PFSK-1 (cell line): ENCODE measurements around the gene EPO.

Experiments
- FOXP2 ChIP-seq: optimal IDR thresholded peaks from 2 replicates; pipeline ENCODE3; 2011; ENCODE audit warnings: borderline replicate concordance, control low read depth, inconsistent platforms; ENCODE audit not compliant: insufficient read depth; ENCODE audit errors: extremely low read length, extremely low read depth
- POLR2AphosphoS5 ChIP-seq: IDR thresholded peaks from 2 replicates; pipeline ENCODE4 v1.6.1; 2012; ENCODE audit warnings: low read depth, mild to moderate bottlenecking, control low read depth, low read length, moderate library complexity
- SIN3A ChIP-seq: IDR thresholded peaks from 2 replicates; pipeline ENCODE4 v1.6.1; 2012; ENCODE audit warnings: mild to moderate bottlenecking, low read length, moderate library complexity, borderline replicate concordance; ENCODE audit not compliant: insufficient read depth
- TAF1 ChIP-seq: IDR thresholded peaks from 2 replicates; pipeline ENCODE4 v1.6.1; 2012; ENCODE audit warnings: low read length, control low read depth, borderline replicate concordance; ENCODE audit not compliant: insufficient read depth
- TF ChIP-seq, protein P1 (sequence below), 2 experiments: IDR thresholded peaks; 2 replicates each; pipeline versions ENCODE4 v1.6.1 to v1.8.0; 2011 to 2012; ENCODE audit warnings: low read depth in 2 of 2, low read length in 2 of 2, control low read depth in 1 of 2, inconsistent platforms in 1 of 2, mild to moderate bottlenecking in 1 of 2, moderate library complexity in 1 of 2; ENCODE audit not compliant: insufficient read depth in 1 of 2

Gene EPO

DNA sequence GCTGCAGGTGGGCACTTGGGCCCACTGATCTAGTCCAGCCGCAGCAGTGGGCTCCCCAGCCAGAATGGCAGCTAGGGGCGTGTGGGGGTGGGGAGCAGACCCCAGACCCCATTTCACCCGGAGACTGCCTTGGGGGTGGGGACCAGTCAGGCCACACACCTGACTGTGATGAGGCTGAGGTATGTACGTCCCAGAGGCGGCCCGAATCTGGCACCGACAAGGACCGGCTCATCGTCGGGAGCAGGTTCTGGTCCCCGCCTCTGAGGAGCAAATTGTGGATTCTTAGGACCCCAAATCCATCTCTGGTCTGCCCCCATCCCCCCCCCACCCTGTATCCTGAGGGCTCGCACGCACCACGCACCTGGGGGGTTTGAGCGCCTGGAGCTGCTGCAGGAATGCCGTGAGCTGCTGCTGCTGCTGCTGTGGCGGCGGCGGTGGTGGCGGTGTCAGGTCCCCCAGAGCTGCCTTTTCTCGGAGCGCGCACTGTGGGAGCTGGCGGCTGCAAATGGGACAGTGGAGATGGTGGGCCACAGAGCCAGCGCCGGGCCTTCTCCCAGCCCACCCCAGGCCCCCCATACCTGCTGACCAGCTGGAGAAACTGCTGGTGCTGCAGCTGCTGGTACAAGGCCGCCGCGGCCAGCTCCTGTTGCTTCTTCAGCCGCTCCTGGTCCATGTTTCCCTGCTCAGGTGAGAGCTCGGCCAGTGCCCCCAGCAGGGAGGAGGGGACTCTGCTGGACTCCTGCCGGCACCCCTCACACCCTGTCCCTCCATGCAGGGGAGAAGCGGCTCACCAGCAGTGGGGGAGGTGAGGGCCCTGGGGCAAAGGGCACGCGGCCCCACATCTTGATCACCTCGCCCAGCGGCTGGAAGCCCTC lies 36.4 kb upstream of the EPO start:
- TF ChIP-seq, protein P1, sequence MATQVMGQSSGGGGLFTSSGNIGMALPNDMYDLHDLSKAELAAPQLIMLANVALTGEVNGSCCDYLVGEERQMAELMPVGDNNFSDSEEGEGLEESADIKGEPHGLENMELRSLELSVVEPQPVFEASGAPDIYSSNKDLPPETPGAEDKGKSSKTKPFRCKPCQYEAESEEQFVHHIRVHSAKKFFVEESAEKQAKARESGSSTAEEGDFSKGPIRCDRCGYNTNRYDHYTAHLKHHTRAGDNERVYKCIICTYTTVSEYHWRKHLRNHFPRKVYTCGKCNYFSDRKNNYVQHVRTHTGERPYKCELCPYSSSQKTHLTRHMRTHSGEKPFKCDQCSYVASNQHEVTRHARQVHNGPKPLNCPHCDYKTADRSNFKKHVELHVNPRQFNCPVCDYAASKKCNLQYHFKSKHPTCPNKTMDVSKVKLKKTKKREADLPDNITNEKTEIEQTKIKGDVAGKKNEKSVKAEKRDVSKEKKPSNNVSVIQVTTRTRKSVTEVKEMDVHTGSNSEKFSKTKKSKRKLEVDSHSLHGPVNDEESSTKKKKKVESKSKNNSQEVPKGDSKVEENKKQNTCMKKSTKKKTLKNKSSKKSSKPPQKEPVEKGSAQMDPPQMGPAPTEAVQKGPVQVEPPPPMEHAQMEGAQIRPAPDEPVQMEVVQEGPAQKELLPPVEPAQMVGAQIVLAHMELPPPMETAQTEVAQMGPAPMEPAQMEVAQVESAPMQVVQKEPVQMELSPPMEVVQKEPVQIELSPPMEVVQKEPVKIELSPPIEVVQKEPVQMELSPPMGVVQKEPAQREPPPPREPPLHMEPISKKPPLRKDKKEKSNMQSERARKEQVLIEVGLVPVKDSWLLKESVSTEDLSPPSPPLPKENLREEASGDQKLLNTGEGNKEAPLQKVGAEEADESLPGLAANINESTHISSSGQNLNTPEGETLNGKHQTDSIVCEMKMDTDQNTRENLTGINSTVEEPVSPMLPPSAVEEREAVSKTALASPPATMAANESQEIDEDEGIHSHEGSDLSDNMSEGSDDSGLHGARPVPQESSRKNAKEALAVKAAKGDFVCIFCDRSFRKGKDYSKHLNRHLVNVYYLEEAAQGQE (IDR thresholded peaks at IDR 0.05; ENCODE audit: insufficient read depth in 1 of 2, low read depth in 2 of 2, low read length in 2 of 2) = no peak
- TF ChIP-seq FOXP2 = no peak
- no peak for TF ChIP-seq POLR2AphosphoS5
- TF ChIP-seq SIN3A = no peak
- TF ChIP-seq TAF1 = no peak

DNA sequence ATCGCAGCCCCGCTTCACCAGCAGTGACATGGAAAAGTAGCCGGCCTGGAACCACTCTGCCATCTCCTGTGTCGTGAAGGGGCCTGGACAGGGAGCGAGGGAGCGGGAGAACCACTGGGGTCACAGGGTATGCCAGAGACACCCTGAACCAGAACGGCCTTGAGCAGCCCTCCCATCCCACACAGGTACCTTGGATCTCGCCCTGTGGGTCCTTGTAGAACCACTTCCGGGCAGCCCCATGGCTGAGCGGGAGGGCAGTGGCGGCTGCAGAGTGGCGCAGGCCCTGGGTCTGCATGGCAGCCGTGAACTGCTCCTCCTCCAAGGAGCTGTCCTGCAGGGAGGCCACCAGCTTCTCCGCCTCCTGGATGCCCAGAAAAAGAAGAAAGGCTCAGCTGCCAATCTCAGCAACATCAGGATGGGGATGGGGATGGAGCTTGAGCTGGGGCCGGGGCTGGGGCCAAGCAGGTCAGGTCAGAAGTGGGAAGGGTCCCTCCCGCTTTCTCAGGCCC lies 35.7 kb upstream of the EPO start:
- TF ChIP-seq FOXP2 (no peak), SIN3A (no peak), POLR2AphosphoS5 (no peak)
- TF ChIP-seq, protein P1 (IDR thresholded peaks at IDR 0.05; ENCODE audit: insufficient read depth in 1 of 2, low read depth in 2 of 2, low read length in 2 of 2) = no peak

DNA sequence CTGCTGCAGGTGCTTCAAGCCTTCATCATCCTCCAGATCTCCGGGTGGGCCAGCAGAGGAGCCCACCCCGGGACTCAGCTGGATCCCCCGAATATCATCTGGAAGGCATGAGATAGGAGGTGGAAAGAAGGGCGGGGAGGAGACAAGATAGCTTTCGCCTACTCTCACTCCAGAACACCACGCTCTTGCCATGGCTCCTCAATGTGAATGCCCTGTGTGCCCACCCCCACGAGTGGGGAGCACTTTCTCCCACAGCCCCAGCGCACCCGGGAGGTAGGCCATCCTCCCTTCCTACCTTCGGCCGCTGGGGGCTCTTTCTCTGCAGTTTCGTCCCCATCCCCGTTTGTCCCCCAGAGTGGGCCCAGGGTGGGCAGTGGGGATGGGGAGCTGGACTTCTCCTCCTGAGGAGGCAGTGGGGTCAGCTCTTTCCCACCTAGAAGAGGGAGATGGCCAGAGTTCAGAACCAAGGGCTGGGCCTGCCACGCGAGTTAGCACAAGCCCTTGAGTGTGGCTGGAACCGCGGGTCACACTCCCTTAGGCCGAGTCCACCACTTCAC lies 35.1 kb upstream of the EPO start:
- TF ChIP-seq POLR2AphosphoS5 (no peak), TAF1 (no peak), SIN3A (no peak), FOXP2 (no peak)
- TF ChIP-seq, protein P1 (IDR thresholded peaks at IDR 0.05; ENCODE audit: insufficient read depth in 1 of 2, low read depth in 2 of 2, low read length in 2 of 2) = no peak

DNA sequence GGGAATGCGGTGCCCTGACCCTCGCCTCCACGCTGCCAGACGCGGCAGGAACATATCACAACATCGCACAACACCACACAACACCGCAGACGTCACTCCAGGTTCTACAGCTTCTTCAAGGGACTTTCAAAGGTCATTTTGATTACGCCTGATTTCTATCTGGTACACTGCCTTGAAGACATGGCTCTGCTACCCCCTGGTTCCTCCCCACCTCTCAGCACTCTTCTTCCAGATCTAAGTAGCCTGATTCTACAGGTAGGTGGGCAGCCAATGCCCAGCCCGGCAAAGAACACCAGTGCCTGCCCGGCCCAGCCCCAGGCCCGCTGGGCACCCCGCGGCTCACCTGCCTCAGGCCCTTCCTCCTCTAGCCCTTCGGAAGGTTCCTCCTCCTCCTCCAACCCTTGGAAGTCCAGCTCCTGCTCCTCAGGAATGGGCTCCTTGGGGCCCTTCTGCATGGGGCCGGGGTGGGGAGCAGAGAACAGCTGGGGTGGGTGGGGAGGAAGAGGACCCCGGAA lies 34.6 kb upstream of the EPO start:
- TF ChIP-seq TAF1 (no peak), POLR2AphosphoS5 (no peak), FOXP2 (no peak), SIN3A (no peak)
- TF ChIP-seq, protein P1 (IDR thresholded peaks at IDR 0.05; ENCODE audit: insufficient read depth in 1 of 2, low read depth in 2 of 2, low read length in 2 of 2) = no peak
